Neural cell (in vitro differentiated cells): ENCODE data around the gene CABLES1. TPM values are rescaled to one million over a fixed set of nuclear protein-coding genes. Genes with fewer than 3 reads are reported as not detected.

Experiments
- H2AFZ ChIP-seq: fragments of 200-600, 300-800 bp; sonication (generic), shearing (Covaris generic); 2 replicates; pipeline ENCODE4 v1.6.0; 2014; ENCODE audit warnings: low read depth, mild to moderate bottlenecking, antibody characterized with exemption, low read length, moderate library complexity
- H3F3A ChIP-seq: fragments of 200-600 bp; shearing (Covaris generic); 2 replicates; pipeline ENCODE4 v1.6.1; 2016; ENCODE audit warnings: mild to moderate bottlenecking, moderate library complexity, mixed read lengths, antibody characterized with exemption, low read length; ENCODE audit not compliant: insufficient read depth, poor library complexity, severe bottlenecking
- H3K27ac ChIP-seq: fragments of 200-600, 300-800 bp; sonication (generic), shearing (Covaris generic); 2 replicates; pipeline ENCODE4 v1.5.1; 2014; ENCODE audit warnings: mild to moderate bottlenecking, low read length, moderate library complexity
- H3K27me3 ChIP-seq: fragments of 300-800, 200-600 bp; sonication (generic), shearing (Covaris generic); 2 replicates; pipeline ENCODE4 v1.6.0; 2014; ENCODE audit warnings: mild to moderate bottlenecking, low read depth, low read length, moderate library complexity; ENCODE audit not compliant: insufficient read depth
- H3K36me3 ChIP-seq: fragments of 300-800, 200-600 bp; sonication (generic), shearing (Covaris generic); 2 replicates; pipeline ENCODE4 v1.5.1; 2014; ENCODE audit warnings: mild to moderate bottlenecking, antibody characterized with exemption, low read length, moderate library complexity; ENCODE audit not compliant: insufficient read depth
- H3K4me2 ChIP-seq: fragments of 300-800, 200-600 bp; sonication (generic), shearing (Covaris generic); 2 replicates; pipeline ENCODE4 v1.6.0; 2014; ENCODE audit warnings: mild to moderate bottlenecking, low read length
- H3K4me3 ChIP-seq: fragments of 300-800, 200-600 bp; sonication (generic), shearing (Covaris generic); 2 replicates; pipeline ENCODE4 v1.5.1; 2014; ENCODE audit warnings: mild to moderate bottlenecking, low read length, moderate library complexity
- H3K79me2 ChIP-seq: fragments of 200-600 bp; shearing (Covaris generic); replicated peaks from 2 replicates; pipeline ENCODE4 v1.6.0; 2014; ENCODE audit warnings: mild to moderate bottlenecking, low read length, moderate library complexity; ENCODE audit not compliant: insufficient read depth
- H3K9ac ChIP-seq: fragments of 300-800, 200-600 bp; sonication (generic), shearing (Covaris generic); 2 replicates; pipeline ENCODE4 v1.6.1; 2016; ENCODE audit warnings: mild to moderate bottlenecking, low read length, mixed read lengths
- H3K9me2 ChIP-seq: fragments of 200-600 bp; shearing (Covaris generic); 2 replicates; pipeline ENCODE4 v1.6.1; 2016; ENCODE audit warnings: mild to moderate bottlenecking, low read length, mixed read lengths; ENCODE audit not compliant: insufficient read depth
- H3K9me3 ChIP-seq: fragments of 200-600, 300-800 bp; sonication (generic), shearing (Covaris generic); 2 replicates; pipeline ENCODE4 v1.6.1; 2016; ENCODE audit warnings: mild to moderate bottlenecking, mixed run types, low read length, moderate library complexity, mixed read lengths
- H4K20me1 ChIP-seq: fragments of 200-600 bp; shearing (Covaris generic); 2 replicates; pipeline ENCODE4 v1.6.1; 2016; ENCODE audit warnings: mild to moderate bottlenecking, mixed run types; ENCODE audit not compliant: insufficient read depth
- EP300 ChIP-seq: fragments of 450-650 bp; conservative IDR thresholded peaks from 2 replicates; pipeline ENCODE4 v1.6.1; 2014; ENCODE audit warnings: antibody characterized with exemption, mild to moderate bottlenecking, moderate library complexity; ENCODE audit not compliant: poor library complexity, severe bottlenecking
- EZH2 ChIP-seq: fragments of 200-600, 300-800 bp; shearing (Covaris generic), sonication (generic); IDR thresholded peaks from 2 replicates; pipeline ENCODE4 v1.6.1; 2014; ENCODE audit warnings: antibody characterized with exemption, low read length, borderline replicate concordance, mild to moderate bottlenecking; ENCODE audit not compliant: insufficient read depth, poor library complexity, severe bottlenecking
- MXI1 ChIP-seq: fragments of 450-650 bp; conservative IDR thresholded peaks from 2 replicates; pipeline ENCODE4 v1.6.1; 2014; ENCODE audit warnings: antibody characterized with exemption, mild to moderate bottlenecking; ENCODE audit not compliant: poor library complexity, severe bottlenecking
- POLR2AphosphoS5 ChIP-seq: IDR thresholded peaks from 2 replicates; pipeline ENCODE4 v1.6.1; 2012
- RAD21 ChIP-seq: fragments of 450-650 bp; conservative IDR thresholded peaks from 2 replicates; pipeline ENCODE4 v1.6.1; 2014; ENCODE audit warnings: antibody characterized with exemption, mild to moderate bottlenecking, moderate library complexity
- SMC3 ChIP-seq: fragments of 450-650 bp; conservative IDR thresholded peaks from 2 replicates; pipeline ENCODE4 v1.6.1; 2014; ENCODE audit warnings: antibody characterized with exemption, mild to moderate bottlenecking, moderate library complexity; ENCODE audit not compliant: poor library complexity
- TAF1 ChIP-seq: IDR thresholded peaks from 2 replicates; pipeline ENCODE4 v1.6.1; 2012; ENCODE audit warnings: low read depth
- polyA plus RNA-seq: library from polyadenylated mRNA; depleted of rRNA; stranded (reverse); fragments of >200 nt; gene quantifications from 2 replicates; pipeline ENCODE4 v1.2.3, GENCODE V29; 2014
- TF ChIP-seq, protein P1 (sequence below): IDR thresholded peaks from 2 replicates; pipeline ENCODE4 v1.6.1; 2012; ENCODE audit warnings: borderline replicate concordance
- TF ChIP-seq, protein P2 (sequence below): fragments of 450-650 bp; IDR thresholded peaks from 2 replicates; pipeline ENCODE4 v1.5.1; 2014; ENCODE audit warnings: antibody characterized with exemption, mild to moderate bottlenecking, moderate library complexity; ENCODE audit not compliant: poor library complexity, severe bottlenecking

The CABLES1 gene
- polyA plus RNA-seq, 1 donor from 2014 or later: 1.4 TPM

DNA sequence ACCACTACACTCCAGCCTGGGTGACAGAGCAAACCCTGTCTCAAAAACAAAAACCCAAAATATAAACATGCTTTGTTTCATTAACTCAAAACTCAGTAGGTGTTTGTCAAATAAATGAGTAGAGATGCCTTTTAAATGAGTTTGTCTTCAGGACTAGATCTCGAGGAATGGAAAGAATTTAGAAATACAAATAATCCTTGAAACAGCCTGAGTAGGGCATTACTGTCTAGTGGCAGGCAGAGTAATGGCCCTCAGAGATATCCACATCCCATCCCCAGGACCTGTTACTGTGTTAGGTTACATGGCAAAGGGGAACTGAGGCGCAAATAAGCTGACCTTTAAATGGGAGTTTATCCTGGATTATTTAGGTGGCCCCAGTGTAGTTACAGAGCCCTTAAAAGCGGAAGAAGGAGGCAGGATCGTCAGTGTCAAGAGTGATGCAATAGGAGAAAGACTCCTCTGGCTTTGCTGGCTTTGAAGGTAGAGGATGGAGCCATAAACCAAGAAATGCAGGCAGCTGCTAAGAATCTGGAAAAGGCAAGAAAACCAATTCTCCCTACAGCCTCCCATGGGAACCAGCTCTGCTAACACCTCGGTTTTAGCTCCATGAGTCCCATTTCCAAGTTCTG, 63.0 kb downstream of the CABLES1 start:
- Histone ChIP-seq H3K27ac (no peak overlapping the region), H2AFZ (no peak overlapping the region), H3K9ac (no peak overlapping the region), H3K79me2 (no peaks in the 10 kb centered on the region), H3F3A (no peaks in the 10 kb centered on the region), H3K4me3 (no peak overlapping the region), H3K36me3 (no peaks in the 10 kb centered on the region), H3K27me3 (no peaks in the 10 kb centered on the region), H3K9me3 (no peaks in the 10 kb centered on the region), H3K4me2 (no peak overlapping the region), H3K9me2 (no peaks in the 10 kb centered on the region), H4K20me1 (no peaks in the 10 kb centered on the region)
- TF ChIP-seq RAD21: no peak
- no peak for TF ChIP-seq TAF1
- TF ChIP-seq, protein P1, sequence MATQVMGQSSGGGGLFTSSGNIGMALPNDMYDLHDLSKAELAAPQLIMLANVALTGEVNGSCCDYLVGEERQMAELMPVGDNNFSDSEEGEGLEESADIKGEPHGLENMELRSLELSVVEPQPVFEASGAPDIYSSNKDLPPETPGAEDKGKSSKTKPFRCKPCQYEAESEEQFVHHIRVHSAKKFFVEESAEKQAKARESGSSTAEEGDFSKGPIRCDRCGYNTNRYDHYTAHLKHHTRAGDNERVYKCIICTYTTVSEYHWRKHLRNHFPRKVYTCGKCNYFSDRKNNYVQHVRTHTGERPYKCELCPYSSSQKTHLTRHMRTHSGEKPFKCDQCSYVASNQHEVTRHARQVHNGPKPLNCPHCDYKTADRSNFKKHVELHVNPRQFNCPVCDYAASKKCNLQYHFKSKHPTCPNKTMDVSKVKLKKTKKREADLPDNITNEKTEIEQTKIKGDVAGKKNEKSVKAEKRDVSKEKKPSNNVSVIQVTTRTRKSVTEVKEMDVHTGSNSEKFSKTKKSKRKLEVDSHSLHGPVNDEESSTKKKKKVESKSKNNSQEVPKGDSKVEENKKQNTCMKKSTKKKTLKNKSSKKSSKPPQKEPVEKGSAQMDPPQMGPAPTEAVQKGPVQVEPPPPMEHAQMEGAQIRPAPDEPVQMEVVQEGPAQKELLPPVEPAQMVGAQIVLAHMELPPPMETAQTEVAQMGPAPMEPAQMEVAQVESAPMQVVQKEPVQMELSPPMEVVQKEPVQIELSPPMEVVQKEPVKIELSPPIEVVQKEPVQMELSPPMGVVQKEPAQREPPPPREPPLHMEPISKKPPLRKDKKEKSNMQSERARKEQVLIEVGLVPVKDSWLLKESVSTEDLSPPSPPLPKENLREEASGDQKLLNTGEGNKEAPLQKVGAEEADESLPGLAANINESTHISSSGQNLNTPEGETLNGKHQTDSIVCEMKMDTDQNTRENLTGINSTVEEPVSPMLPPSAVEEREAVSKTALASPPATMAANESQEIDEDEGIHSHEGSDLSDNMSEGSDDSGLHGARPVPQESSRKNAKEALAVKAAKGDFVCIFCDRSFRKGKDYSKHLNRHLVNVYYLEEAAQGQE: no peak
- no peak for TF ChIP-seq MXI1
- no peak for TF ChIP-seq POLR2AphosphoS5
- TF ChIP-seq SMC3: no peak
- TF ChIP-seq, protein P2, sequence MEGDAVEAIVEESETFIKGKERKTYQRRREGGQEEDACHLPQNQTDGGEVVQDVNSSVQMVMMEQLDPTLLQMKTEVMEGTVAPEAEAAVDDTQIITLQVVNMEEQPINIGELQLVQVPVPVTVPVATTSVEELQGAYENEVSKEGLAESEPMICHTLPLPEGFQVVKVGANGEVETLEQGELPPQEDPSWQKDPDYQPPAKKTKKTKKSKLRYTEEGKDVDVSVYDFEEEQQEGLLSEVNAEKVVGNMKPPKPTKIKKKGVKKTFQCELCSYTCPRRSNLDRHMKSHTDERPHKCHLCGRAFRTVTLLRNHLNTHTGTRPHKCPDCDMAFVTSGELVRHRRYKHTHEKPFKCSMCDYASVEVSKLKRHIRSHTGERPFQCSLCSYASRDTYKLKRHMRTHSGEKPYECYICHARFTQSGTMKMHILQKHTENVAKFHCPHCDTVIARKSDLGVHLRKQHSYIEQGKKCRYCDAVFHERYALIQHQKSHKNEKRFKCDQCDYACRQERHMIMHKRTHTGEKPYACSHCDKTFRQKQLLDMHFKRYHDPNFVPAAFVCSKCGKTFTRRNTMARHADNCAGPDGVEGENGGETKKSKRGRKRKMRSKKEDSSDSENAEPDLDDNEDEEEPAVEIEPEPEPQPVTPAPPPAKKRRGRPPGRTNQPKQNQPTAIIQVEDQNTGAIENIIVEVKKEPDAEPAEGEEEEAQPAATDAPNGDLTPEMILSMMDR: no peak
- no peak for TF ChIP-seq EP300
- no peak for TF ChIP-seq EZH2

- Histone ChIP-seq H3K79me2 (no peaks in the 10 kb centered on the region), H3K4me3 (peak overlapping the region; percentile 18), H4K20me1 (no peaks in the 10 kb centered on the region), H3K27ac (peak overlapping the region; percentile 55), H3K4me2 (no peak overlapping the region), H3K36me3 (no peaks in the 10 kb centered on the region), H3K9me3 (no peaks in the 10 kb centered on the region), H3K9me2 (no peaks in the 10 kb centered on the region), H3K27me3 (no peaks in the 10 kb centered on the region), H3F3A (no peaks in the 10 kb centered on the region), H3K9ac (no peak overlapping the region), H2AFZ (no peak overlapping the region)
- TF ChIP-seq POLR2AphosphoS5: peak; percentile 20
- TF ChIP-seq, protein P2: no peak
Observed at GRCh38 chr18:23200756-23201155, 65.5 kb downstream of the CABLES1 start.
